MM.1S (cell line): ENCODE measurements around the gene JAML.

Experiments used
- EZH2 ChIP-seq: fragments of 300-600 bp; sonication (generic); optimal IDR thresholded peaks from 2 replicates; pipeline ENCODE3; 2017; ENCODE audit warnings: low read depth, mild to moderate bottlenecking, antibody characterized with exemption, low read length, mixed read lengths
- EZH2phosphoT487 ChIP-seq: fragments of 300-600 bp; sonication (generic); IDR thresholded peaks from 2 replicates; pipeline ENCODE4 v1.6.1; 2018; ENCODE audit warnings: antibody characterized with exemption, low read length
- TF ChIP-seq, protein P1 (sequence below): fragments of 300-600 bp; sonication (generic); IDR thresholded peaks from 2 replicates; pipeline ENCODE4 v1.5.1; 2016; ENCODE audit warnings: antibody characterized with exemption, low read length, mixed read lengths

- TF ChIP-seq, protein P1, sequence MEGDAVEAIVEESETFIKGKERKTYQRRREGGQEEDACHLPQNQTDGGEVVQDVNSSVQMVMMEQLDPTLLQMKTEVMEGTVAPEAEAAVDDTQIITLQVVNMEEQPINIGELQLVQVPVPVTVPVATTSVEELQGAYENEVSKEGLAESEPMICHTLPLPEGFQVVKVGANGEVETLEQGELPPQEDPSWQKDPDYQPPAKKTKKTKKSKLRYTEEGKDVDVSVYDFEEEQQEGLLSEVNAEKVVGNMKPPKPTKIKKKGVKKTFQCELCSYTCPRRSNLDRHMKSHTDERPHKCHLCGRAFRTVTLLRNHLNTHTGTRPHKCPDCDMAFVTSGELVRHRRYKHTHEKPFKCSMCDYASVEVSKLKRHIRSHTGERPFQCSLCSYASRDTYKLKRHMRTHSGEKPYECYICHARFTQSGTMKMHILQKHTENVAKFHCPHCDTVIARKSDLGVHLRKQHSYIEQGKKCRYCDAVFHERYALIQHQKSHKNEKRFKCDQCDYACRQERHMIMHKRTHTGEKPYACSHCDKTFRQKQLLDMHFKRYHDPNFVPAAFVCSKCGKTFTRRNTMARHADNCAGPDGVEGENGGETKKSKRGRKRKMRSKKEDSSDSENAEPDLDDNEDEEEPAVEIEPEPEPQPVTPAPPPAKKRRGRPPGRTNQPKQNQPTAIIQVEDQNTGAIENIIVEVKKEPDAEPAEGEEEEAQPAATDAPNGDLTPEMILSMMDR, result no peak
- no peak for TF ChIP-seq EZH2phosphoT487
- no peak for TF ChIP-seq EZH2
Measured at GRCh38 chr11:118175993-118176777, 48.6 kb downstream of the JAML start, which contains the start of gene SCN2B.
